HG03571 (cell line): ENCODE measurements around the gene TMEM163.
"Not testable (repeated sequence)": the region's sequence is repeated elsewhere in the genome, so short reads cannot be mapped to it uniquely, and the experiment has no call there.

Experiments
- ATAC-seq: cut with Tn5 transposase; IDR thresholded peaks from one replicate; pipeline ENCODE4 v1.9.1; 2021; ENCODE audit not compliant: unreplicated experiment

TMEM163 gene

DNA sequence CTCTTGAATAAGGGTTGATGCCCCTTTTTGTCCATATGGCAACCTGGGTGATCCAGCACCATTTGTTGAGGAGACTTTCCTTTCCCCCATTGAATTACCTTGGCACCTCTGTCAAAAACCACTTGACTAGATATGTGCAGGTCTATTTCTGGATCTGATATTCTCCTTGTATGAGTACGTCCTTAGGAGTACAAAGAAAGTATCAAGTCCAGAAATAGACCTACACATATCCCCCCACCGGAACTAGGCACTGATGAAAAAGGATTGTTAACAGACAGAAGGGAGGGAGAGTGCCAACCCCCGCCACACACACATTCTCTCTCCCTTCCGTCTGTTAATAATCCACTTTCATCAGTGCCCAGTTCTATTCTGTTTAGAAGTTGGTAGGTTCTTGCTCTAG is 225.0 kb downstream of the TMEM163 start:
- no peak for ATAC-seq

DNA sequence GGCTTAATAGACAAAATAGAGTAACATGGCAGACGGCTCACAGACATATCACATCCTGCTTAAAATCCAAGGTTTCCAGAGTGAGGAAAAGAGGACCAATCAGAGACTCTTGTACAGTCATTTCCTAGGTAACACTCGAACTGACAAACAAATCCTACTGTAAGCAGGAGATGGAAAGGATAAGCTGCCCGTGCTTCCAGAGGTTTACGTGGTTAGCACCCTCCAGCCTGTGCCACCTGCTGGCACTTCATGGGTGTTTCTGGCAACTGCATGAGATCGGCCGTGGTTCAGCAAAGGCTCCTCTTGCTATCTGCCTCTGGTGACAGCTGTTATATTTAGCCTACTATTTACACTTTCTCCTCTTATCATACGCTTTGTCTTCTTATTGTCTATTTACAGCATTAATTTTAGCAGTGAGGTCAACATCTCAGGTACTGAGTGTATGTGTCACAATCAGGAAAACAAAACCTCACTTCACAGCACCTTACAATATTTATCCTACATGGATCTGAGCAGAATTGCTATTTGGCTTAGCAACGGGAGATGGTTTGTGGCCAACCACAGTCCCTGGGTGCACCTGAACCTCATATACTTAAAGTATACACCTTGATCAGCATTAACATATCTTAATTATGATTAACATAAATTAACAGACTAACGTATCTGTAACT is 226.9 kb downstream of the TMEM163 start:
- ATAC-seq: no peak

DNA sequence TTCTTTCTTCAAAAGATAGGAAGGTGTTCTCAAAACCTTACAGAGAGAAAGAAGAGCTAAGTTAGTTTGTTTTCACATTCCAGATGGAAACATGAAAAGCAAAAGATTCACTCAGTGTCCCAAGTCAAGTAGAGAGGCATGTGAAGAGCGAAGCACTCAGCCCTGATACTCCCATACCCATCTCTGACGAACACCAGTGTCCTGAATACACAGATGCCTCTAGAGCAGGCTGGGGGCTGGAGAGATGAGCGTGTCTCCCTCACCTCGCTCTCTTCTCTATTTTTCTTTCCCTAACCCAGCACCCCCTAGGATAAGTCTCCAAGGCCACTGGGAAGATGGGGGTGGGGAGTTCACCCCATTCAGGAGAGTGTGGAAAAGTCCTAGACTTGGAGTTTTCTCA is 227.8 kb downstream of the TMEM163 start:
- ATAC-seq: no peak

DNA sequence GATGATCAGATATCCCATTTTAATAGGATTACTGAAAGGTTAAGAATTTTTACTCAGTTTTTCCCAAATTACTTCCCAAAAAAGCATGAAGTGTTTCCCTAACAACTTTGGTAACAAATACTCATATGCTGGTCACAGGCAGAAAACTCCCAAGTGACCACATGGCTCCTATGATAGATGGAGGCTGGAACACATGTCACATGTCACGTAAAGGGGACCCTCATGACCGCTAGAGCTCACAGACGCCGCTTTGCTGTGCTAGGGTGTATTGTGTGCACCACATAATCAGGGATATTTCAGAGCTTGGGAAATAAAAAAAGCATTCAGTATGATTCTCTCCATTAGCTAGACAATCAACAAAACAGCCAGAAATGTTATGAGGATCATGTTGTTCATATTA is 228.2 kb downstream of the TMEM163 start:
- ATAC-seq: no peak

DNA sequence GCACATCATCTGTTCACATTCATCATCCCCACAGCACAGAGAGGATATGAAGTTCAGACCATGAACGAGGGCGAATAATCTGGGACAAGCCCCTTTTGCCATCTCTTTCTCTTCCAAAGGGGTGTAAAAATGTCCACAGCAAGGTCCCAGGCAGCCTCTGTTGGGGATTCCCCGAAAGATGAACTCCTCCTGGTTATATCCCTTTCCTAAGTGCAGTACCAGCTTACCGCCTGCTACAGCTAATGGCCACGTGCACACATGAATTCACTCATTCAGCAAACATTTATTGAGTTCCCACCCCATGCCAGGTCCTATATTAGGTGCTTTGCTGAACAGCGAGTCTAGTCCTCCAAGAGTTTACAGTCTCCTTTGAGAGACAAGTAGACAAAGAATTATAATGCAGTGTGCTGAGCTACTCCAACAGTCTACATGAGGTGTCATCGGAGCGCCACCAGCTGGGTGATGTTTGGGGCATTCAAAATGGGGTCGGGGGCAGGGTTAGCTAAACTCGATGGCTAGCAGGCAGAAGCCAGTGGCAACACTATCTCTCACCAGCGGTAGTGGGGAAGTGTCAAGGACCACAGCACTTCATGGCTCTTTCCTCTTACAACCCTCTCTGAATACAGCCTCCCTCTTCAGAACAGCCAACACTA is 228.9 kb downstream of the TMEM163 start:
- no peak for ATAC-seq

DNA sequence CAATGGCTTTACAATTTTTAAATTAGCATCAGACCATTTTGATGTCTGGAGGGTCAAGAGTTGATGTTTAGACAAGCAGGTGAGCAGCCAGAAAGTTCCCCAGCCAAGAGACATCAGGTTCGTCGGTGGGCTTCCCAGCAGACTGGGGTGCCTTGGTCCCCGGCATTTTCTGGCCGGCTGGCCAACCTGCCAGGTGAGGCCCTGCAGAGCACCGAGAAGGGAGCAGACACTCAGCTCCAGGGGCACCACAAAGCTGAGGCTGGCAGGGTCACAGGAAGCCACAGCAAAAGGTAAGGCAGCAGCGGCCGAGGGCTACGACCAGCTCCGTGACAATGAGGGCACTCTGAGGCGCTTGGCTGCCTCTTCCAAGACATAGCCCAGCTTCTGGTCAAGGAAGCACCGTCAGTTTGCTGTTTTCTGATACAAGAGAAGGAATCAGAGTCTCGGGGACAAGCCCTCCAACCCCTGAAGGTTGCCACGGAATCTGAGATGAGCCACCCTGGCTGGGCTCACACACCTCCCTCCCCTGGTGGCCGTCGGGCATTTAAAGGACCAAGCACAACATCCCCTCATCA is 235.9 kb downstream of the TMEM163 start:
- no peak for ATAC-seq

DNA sequence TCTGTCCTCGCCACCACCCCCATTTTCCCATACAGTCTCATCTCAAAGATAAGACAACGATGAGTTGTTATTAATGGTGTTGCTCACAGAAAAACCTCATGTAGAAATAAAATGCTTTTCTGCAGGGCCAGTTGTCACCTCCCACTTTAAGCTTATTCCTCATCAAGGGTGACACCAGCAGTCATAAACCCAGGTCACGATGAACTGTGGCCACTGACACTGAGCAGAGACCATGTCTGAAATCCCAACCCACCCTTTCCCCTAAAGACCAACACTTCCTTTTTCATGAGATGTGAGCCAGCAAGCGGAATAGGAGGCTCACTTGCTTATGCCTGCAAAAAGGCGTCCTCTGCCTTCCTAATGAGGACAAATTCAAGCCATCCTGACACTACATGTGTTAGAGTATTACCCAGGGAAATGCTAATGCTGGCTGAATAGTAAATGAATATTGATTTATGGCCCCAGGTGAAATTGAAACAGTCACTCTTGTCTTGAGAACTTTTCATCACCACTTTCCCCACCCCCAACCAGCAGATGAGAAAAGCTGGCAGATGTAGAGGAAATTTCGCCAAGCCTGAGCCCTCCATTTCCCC is 236.6 kb downstream of the TMEM163 start:
- ATAC-seq: no peak

DNA sequence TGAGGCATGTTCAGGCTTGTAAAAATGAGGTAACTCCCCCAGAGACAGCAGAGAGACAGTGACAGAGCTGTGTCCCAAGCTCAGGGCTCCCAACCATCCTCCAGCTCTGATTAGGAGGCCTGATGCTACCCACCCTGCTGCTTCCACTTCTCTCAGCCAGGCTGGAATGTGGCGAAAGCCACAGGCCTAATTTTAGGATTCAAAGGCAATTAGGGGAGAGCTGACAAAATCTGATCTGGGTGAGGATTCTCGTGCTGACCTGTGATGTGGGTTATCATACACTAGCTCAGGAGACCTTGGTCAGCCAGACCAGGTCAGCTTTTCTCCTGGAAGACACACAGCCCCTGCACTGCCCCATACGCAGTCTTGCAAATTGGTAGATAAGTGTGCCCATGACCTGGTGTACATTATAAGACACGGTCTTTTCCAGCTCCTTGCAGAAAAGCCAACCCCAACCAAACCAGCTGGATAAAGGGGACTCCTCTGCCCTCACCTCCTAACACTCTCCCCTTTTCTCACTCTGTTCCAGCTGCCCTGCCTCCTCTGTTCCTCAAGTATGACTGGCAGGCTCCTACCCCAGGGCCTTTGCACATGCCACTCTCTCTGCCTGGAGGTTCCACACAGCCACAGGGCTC is 239.0 kb downstream of the TMEM163 start:
- no peak for ATAC-seq

DNA sequence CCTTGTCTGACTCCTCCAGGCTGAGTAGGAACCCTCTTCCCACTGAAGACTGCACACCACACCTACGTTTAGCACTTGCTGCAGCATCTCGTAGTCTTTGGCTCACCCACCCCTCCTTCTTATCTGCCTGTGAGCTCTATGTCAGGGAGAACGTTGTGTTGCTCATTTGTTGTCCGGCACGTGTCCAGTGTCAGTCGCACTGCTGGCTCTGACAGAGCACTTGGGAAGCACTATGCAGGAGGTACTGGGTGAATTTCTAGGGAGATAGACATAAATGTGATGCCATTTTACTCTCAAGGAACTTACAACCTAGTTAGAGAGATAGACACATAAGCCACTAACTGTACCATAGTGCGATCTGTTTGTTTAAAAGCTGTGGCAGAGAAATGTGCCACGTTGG is 241.8 kb downstream of the TMEM163 start:
- ATAC-seq: not testable (repeated sequence)

DNA sequence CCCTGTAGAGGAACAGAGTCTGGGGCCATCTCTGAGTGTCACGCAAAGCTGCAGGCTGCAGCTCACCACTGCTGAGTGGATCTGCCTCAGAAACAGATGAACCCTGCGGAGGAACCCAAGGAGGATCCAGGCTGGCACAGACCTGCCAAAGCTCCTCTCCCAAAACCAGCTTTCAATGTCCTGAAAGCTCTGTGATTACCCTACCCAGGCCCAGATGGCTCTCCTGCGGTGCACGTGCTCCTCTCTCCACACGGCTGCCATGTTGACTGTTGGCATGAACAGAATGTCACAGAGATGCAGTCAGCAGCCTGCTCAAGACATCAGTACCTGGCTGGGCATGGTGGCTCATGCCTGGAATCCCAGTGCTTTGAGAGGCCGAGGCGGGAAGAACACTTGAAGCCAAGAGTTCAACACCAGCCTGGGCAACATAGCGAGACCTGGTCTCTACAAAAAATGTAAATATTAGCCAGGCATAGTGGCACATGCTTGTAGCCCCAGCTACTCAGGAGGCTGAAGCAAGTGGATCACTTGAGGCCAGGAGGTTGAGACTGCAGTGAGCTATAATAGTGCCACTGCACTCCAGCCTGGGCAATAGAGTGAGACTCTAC is 248.1 kb downstream of the TMEM163 start:
- ATAC-seq: no peak

DNA sequence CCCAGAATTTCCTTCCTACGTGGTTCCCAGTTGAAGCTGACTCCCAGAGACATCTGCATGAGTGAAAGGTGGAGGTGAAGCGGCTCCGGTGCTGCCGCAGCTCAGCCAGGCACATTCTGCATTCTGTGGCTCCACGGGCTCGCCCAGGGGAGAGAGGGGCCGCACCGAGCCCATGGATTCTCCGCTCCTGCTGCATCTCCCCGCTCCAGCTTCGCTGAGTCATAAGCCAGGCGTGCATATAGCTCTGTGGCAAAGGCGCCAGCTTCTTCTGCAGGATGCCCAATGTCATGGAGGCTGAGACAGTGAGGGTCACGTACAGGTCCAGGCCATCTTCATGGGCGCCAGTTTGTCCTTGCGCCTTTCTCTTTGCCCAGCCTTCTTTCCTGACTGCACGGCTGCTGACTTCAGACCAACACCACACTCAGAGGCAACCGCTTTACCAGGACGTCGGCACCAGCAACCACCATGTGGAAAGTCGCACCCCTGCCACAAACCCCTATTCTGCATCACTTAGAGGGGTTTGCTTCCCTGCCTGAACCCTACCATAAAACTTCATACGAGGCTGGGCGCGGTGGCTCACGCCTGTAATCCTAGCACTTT is 249.2 kb downstream of the TMEM163 start:
- ATAC-seq: no peak

DNA sequence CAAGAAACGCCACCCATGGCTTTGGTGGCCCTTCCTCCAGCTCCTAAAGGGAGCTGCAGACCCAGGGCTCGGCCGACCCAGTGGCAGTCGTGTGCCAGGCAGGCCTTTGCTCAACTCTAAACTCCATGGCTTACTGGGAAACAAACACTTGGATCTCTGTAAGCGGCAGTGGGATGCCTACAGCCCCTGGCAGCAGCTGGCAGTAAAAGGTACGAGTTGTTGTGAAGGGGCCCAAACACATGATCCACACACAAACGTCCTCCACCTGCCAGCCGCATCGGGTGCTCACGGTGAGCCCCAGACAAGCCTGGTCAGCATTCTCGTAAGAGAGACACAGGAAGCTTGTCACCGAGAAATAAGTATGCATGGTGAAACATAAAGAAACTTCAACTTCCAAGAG is 250.0 kb downstream of the TMEM163 start:
- ATAC-seq: no peak

DNA sequence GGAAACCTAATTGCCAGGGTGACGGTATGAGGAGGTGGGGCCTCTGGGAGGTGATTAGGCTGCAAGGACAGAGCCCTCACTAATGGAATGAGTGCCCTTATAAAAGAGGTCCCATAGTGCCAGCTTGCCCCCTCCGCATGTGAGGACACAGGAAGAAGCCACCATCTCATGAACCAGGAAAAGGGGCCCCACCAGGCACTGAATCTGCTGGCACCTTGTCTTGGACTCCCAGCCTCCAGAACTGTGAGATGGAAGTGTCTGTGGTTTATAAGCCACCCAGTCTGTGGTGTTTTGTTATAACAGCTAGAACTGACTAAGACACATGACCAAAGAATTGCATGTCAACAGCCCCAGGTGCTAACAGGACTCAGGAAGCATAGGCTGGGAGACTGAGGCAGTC is 250.6 kb downstream of the TMEM163 start:
- no peak for ATAC-seq

DNA sequence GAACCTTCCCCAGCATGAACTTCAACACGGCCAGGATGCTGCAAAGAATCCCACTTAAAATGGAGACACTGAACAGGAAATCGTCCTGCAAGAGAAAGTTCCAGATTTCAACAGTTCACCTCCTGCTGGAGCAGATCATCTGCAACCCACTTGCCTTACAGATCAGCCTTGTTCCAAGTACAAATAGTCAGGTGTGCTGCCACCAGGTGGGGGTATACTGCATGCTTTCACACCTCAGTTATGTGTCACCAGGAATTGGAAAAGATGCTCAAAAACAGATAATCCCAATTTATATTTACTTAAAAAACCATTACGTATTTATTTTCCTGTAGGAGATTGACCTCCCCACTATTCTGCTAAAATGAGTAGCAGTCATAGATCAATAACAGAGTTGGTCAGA is 252.7 kb downstream of the TMEM163 start:
- ATAC-seq: no peak

DNA sequence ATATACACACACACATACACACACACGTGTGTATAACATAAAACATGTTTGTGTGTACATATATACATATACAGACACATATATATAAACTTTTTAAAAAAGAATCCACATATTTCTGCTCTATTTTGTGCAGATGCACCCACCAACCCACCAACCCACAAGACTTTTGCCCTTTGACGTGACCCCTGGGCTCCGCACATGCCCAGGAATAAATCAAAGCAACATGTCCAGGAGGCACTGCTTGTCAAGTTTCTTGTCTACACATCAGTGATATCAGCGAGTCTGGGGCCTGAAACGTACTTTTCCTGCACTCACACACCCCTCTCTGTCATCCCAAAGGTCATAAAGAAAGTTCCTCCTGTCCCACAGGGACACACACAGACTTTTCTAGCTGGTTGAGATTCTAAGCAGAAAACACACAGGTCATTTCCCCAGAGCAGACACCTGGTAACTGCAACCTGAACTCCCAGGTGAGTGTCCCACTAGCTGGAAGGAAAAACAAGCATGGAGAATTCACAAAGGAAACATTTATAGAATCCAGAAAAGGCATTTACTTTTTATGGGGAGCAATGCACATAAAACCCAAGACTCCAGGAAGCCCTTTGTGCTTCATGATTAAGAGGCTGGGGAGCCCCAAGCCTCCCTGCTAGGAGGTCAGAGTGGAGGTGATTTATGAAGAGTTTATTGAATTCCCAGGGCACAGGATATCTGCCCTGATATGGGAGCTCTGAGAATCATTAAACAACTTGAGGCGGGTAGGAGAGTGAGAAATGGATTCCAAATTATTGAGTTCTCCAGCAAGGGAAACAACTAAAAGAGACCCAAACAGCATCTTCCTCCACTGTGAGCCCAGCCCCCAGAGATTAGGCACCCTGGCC is 253.3 kb downstream of the TMEM163 start:
- ATAC-seq: no peak

DNA sequence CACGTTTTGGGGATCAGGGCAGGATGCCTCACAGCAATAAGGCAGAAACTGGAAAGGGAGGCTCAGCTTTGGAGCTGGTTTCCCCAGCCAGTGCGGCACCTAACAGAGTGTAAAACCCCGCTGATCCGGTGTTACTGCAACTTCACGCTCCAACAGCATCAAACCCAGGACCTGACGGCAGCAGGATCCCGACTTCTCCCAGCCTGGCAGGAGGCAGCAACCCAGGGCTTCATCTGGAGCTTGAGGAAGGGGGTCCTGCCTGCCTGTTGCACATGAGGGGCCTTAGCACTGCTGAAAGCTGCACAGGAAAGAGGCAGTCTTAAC is 255.1 kb downstream of the TMEM163 start:
- no peak for ATAC-seq

DNA sequence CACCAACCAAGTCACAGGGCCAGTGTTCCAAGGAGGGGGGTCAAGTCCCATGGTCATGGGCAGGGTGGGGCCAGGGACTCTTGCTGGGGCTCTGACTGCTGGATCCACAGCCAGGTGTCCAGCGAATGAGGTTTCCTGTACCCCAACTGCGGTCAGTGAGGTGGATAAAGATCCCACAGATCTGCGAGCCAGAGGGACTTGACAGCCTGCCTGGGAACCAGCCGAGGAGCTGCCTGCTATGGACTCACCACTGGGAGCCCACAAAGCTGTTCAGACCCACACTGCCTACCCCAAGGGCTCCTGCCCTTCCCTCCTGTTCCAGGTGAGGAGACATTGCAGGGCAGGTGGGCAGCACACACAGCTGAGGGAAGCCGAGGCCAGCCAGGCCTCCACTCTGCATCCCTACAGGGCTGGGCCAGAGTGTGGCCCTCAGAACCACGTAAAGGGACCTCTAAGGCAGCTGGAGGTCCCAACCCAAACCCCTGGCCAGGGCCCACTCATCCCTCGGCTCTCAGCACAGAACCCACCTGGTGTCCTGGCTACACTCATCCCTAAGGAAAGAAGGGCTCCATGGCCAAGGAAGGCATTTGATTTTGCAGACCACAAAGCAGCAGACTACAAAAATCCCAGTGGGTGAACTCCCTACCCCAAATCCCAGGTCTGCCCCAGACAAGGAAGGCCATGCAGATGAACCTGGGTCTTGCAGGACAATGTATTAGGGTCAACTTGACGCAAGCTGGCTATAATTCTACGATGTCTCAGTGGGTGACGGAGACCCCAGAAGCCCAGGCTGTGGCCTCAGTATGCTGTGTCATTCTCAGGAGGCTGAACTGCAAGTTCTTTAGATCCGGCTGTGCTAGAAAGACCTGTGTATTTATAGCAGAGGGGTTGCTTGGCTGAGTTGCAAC is 255.8 kb downstream of the TMEM163 start:
- ATAC-seq: no peak

DNA sequence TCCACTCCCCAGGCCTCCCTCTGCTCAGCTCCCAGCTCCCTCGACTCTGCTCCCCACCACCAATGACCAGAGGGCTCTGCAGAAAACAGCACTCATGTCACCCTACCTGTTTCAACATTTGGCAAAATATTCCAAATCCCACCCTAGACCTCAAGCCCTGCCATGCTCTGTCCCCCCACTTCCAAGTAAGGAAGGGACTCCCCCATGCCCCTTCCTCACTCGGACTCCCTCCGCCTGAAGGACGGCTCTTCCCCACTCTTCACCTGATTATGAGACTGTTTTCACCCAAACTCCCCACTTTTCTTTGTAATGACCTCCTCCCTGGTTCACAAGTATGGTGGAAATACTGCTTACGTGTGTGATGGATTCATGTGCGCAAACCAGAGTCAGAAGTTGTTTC is 256.5 kb downstream of the TMEM163 start:
- no peak for ATAC-seq

DNA sequence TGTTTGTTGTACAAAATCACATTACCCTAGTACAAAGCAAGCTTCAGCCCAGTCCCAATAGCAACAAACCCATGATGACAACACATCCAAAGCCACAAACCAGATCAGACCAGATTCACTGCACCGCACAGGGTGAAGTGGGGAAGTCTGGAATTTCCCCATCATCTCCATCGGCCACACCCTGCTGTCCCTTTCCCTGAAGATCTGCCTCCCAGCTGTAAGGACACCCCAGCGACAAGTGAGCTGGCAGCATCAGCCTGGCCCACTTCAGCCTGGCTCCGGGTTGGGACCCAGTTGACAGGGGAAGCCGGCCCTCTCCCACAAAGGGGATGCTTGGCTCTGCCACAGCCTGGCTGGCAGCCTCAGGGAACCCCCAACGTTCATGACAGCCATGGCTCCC is 257.3 kb downstream of the TMEM163 start:
- ATAC-seq: no peak
